Midbrain (tissue), 1 donor: ENCODE results near the gene SPAG6.

Experiments used
- DNase-seq: peaks from one replicate; lab custom pipeline; 2025; lab: John Stamatoyannopoulos, UW

The SPAG6 gene

DNA sequence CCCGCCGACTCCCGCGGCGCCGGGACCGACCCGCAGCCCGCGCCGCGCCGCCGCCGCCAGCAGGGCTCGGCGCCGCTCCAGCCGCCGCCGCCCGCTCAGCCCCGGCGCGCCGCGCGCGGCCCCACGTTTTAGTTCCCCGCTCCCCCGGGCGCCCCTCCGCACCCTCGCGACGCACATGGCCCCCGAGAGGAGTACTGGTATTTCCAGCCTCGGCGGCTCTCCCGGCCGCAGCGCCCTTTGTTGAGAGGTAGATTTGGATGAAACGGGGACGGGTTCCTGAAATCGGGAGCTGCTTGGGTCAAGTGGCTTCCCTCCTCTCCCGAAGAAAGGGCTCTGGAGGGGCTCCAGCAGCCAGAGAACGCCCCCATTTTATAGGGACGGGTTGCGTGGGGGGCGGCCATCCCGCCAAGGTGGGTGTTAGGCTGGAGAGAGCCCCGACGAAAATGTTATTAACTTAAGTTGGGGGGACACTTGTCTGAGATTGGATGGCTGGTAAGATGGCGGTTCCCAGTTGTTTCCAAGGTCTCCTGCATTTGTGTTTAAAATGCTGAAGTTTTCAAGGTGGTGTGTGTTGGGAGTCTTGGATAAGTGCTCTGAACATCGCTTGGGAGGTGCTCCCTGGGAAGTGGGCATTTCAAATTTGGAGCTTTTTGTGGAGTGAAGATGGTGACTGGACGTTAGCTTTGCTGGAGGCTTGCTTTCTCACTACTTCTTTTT lies 23.2 kb upstream of the SPAG6 start:
- DNase-seq = peak; percentile 52

DNA sequence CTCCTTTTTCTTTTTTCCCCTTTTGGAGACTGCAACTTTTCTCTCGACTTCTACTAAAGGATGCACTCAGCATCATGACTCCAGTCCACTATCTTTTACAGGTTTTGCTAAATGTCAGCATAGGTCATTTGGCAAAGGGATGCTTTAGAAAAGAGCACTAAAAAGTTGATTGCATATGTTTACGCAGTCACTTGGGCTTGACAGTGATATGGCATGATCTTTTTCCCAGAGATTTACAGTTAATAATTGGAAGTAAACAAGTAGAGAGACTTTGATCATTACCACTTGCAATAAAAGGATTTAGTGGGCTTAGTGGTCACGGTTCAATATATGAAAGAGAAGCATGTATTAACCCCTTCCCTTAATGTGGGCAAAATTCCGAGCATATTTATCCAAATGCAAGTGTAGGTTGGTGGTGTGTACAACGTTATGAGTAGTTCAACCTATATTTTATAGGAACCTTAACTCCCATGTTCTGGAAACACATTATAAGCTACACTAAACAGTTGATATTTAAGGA lies 22.6 kb upstream of the SPAG6 start:
- no peak for DNase-seq

DNA sequence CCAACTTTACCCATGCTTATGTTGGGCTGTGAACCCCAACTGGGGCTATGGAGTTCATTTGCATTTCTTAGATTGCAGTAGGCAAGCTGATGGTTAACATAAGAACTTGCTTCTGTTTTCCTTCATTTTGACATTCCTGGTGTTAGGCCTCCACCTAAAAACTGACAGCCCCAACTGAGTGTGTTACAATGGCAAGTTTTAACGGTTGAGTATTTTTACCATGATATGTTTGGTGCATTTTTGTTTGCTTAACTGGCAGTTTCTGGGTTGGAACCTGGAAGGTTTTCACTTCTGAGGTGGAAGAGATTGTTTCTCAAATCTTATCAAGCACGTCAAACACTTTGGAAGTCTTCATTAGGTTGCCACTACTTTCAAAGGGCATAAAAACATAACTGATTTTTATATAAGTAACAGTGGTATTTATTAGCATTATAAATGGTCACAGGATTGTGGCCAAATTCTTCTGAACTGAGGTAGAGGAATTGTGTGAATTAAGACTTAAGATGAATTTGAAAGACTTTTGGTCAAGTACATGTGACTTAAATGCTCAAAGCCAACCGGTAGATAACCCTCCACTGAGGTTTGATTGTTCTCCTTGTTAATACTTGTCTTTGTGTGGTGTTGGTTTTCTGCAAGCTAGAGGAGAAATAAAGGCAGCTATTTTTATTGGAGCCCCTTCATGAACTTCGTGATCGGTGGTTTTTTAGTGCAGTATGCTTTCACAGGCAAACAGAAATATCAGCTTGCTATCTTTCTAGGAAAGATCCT lies 21.6 kb upstream of the SPAG6 start:
- DNase-seq = no peak

DNA sequence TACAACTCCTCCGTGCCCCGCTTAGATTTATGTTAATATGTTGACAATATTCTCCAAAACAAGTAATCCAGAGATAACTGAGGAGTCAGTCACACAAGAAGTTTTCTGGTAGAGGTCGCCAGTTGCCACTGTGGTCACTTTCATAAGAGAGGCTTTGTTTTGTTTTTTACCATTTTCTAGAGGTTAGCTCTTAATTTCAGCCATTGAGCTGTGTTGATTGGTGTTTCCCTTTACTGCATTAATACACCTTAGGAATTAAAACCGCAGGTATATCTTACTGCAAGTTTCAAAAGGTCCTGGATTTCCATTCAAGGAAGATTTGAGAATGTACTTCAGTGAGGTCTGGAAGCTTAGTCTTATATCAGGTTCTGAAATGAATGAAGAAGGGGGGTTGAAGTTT lies 20.9 kb upstream of the SPAG6 start:
- no peak for DNase-seq

DNA sequence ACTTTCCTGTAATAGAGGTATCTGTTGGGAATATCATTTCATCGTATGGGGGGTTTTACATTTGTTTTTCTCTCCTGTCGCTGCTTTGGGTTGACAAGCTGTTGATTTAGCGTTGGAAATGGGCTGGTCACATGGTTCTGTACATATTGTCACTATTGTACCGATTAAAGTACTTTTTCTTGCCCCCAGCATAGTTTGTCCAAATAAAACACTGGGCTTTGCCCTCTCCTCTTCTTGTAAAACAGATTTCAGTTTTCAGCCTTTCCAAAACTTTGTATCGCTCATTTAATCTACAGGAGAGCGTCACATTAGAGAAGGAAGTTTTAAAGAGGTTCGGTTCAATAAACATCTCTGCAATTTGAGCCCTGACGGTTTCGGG lies 20.4 kb upstream of the SPAG6 start:
- no peak for DNase-seq

DNA sequence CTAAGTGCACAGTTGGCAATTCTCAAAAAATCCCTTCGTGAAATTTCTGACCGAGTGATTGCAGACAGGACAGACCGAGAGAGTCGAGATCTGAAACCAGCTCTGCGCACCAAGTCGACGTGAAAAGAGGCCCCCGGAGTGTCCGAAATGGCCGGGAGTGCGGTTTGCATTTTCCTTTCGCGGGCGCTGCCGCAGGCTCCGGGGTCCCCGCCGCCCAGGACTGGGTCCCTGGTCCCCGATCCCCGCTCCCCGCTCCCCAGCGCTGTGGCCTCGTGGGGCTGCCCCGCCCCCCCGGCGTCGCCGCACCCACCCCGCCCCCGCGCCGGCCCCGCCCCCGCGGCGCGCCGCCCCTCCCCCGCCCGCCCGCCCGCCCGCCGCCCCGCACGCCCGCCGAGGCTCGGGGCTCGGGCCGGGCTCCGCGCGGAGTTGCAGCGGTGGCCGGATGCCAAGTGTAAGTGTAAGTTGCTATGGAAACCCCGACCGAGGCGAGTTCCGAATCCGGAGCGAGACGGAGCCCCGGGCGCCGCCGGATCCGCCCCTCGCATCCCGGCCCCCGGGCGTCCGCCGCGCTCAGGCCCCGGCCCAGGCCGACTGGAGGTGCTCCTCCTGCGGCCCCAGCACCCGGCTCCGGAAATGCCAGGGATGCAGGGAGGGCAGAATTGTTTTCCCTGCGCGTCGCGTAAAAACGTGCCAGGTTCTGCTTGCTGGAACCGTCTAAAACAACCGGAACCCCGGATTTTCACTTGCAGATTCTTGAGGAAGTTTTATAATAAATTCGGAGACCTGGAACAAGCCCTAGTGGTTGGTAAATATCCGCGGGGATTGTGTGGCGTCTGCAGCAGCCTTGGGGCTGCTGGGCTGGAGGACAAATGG lies 19.8 kb upstream of the SPAG6 start:
- DNase-seq = peak; percentile 38

DNA sequence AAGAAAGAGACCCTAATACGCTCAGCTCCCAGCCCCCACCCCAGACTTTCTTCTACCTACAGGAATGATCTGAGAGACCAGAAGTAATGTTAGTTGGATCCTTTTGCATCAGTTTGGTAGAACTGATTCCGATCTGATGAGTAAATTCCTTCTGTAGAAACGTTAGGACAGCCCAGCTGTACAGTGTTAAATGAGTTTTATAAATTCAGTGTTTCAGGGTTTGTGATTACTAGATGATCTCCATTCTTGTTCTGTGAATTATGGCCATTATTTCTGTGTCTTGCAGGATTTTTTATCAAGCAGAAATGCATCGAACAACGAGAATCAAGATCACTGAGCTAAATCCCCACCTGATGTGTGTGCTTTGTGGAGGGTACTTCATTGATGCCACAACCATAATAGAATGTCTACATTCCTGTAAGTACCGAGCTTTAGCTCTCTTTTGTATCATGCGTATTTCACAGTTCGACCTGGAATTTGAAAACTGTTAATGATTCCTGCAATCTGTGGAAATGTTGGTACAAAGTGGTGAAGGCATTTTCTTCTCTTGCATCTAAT lies 19.1 kb upstream of the SPAG6 start:
- DNase-seq = no peak

DNA sequence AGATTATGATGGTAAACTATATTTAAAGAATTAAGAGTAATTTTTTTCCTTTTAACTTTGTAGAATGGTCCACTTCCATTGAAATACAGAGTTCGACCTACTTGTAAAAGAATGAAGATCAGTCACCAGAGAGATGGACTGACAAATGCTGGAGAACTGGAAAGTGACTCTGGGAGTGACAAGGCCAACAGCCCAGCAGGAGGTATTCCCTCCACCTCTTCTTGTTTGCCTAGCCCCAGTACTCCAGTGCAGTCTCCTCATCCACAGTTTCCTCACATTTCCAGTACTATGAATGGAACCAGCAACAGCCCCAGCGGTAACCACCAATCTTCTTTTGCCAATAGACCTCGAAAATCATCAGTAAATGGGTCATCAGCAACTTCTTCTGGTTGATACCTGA lies 16.1 kb upstream of the SPAG6 start:
- no peak for DNase-seq

DNA sequence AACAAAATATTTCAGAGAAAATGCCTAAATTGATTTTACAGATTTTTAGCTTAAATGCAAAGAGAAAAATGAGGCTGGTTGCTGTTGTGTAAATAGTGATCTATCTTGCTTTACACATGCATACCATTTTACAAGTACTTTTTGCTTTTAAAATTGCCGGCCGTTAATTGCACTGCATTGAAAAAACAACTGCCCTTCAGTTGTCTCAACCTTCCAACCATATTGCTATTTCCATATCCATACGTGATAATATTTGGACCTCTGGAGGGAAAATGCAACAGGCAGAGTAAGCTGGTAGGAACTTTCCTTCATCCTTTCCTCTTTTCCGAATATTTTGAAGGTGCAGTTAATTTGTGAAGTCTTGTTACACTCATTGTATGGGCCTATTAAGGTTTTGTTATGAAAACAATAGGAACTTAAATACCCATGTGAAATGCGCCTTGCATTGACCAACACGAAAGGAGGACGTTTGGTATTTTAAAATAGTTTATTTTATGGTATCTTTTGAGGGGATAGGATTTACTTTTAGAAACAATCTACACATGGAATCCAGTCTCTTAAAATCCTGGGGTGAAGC lies 13.1 kb upstream of the SPAG6 start:
- DNase-seq = no peak

DNA sequence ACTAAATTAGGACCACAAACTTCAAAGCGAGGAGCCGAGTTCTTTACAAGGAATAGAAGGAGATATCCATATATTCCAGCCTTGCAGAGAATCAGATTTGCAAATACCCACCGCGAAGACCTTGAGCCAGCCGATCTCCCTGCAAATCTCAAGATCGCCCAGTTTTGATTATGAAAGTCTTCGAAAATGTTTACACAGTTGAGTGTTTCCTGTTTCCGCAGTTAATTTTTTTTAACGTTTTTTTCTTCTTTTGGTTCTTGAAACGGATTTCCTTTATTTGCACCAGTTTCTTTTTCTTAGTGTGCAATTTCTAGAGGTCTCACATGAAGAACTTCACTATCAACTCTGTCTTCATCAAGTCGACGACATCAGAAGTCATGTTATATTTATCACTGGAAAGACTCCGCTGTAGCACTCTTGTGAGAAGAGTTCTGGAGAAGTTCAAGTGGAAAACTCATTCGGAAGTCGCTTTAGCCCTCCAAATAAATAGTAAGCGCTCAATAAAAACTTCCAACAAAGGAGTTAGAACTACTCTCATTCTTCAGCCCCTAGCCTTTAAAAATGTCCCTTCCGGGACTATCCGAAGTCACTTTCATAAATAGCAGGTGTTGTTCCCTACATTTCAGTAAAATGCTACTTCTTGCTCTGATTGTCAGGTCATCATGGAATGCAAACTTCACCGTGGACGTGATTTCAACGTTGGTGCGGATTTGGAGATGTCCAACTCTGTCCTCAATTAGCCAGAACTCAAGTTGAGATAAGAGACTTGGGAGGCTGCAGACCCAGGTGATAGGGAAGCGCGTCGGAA lies 11.9 kb upstream of the SPAG6 start:
- no peak for DNase-seq

DNA sequence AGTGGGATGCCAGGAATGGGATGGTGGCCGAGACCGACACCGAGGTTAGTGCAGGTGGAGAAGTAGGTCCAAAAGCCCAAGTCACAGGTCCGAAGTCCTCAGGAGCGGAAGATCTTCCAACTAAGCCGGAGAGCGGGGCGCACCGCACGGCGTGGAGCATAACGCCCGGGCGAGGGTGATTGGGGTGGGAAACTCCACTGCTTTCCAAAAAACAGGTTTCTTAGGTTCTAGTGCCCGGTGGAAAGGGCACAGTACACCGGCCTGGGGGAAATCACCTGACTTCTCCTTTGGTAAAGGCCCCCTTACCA lies 11.4 kb upstream of the SPAG6 start:
- DNase-seq = no peak

DNA sequence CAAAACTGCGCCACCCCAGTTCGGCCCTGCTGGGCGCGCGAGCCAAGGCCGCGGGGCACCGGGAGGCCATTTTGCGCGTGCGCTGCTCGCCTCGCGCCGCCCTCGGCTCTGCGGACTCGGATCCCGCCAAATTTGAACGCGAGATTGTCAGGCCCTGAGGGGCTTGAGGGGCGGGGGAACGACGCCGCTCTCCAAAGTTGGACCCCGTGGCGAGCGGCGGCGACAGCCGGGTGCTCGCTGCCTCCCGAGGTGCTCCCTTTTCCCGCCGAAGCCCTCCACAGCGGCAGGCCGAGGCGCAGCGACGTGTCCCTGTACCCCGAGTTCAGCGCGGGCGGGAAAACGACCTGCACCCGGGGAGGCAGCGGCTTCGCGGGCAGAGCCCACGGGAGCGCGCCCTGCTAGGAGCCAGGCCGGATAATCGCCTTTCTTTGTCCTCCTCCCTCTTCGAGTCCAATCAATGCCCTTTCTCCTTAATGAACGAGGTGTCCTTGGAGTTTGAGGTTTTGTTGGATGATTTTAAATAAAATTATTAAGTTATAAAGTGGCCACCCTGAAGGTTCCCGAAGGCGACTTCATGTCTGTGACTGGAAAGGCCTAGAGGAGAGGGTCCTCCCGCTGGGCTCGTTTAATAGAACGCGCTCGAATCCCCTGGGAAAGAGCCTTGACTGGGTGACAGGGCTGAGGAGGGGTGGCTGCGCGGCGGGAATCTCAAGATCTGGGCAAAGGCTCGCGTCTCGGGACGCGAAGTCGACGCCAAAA lies 10.7 kb upstream of the SPAG6 start:
- no peak for DNase-seq

DNA sequence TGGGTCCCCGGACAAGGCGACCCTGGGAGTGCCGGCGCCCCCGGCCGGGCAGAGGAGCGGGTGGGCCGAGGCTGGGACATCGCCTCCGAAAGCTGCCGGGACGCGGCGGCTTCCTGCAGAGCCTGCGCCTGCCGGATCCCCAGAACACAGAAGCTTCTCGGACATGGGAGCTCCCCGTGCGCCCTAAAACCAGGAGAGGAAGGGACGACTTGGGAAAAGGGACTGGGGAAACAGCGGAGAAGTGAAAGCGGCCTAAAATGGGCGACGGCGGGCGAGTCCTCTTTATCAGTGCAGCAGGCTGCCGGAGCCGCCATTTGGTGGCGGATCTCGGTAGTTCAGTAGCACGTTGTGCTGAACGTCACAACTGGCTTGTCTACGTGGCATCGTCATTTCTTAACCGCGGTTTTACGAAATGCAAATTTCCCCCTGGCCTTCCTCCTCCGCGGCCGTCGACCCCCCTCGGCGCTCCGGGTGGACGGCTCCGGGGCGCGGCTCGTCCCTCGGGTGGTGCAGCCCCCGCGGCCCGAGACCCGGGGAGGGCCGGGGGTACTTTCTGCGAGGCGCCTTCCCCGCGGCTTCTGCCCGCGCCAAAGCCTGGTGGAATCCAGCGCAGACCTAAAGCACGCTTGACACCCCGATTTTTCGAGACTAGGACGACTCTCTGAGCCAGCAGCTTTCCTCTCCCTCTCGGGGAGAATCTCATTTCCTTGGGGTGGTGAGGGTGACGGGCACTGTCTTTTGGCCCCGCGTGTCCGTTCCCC lies 9.9 kb upstream of the SPAG6 start:
- peak; percentile 66 for DNase-seq

DNA sequence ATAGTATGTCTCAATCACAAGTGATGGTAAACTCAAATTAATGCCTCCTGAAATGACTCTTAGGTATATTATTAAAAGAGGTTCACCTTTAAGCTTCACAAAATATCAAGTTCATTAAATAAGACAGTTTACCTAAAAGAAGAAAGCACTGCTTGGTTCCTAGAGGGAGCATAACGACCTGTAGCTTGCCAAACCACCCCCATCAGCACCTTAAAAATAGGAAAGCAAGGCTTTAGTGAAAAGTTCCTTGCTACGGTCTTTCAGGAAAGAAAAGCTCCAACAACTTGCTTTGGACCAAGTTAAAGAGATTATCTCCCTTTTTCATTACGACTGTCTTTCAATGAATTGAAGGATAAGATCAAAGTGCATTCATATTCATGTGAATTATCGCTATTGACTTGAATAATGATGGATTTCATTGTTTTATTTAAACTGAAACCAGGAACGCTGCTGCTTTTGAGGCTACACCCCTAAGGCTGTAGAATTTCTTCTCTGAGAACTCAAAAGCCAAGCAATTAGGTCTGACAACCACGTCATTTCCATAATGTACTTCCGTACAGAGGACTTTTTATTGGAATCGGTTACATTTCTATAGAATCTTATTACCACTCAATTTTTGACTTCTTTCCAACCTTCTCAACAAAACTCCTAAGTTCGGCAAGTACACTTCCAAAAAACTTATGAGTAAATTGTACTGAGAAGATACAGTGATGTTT lies 7.0 kb upstream of the SPAG6 start:
- no peak for DNase-seq

DNA sequence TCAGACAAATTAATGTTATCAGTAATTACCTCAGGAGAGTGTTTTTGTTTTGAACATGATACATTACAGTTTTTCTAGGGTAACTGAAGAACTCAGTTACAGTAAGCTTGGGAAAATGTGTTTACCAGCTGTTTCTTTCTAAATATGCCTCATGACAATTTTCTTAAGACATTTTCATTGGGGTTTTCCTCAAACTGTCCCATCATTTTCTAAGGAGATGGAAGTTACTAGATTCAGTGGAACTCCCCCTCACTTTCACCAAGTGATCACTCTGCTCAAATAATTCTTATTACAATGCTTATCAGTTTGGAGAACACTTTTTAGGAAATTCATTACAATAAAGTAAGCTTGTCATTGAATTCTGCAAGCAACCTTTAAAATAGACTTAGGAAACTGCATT lies 6.4 kb upstream of the SPAG6 start:
- DNase-seq = no peak

DNA sequence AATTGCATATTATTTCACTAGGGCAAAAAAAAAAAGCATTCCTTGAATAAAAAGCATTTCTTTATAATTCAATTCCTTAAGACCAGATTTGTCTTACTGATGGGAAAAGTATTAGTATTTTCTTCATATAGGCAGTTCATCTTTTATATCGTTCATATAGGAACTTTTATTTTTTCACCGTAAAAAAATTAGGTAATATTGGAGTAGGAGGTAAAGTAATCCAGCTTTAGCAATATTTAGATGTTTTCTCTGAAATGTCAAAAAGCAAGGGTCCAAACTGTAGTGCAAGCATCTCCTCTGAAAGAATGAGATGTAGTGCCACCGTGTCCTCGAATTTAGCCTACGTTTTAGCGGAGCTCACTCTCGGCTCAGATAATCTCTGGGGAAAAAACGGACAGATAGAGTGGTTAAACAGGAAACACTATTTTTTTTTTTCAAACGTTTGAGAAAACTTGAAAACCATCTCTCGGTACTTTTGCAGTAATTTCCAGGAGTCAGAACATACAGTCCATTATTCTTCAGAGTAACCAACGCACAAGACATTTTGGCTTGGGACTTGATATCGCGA lies 5.5 kb upstream of the SPAG6 start:
- DNase-seq = no peak

DNA sequence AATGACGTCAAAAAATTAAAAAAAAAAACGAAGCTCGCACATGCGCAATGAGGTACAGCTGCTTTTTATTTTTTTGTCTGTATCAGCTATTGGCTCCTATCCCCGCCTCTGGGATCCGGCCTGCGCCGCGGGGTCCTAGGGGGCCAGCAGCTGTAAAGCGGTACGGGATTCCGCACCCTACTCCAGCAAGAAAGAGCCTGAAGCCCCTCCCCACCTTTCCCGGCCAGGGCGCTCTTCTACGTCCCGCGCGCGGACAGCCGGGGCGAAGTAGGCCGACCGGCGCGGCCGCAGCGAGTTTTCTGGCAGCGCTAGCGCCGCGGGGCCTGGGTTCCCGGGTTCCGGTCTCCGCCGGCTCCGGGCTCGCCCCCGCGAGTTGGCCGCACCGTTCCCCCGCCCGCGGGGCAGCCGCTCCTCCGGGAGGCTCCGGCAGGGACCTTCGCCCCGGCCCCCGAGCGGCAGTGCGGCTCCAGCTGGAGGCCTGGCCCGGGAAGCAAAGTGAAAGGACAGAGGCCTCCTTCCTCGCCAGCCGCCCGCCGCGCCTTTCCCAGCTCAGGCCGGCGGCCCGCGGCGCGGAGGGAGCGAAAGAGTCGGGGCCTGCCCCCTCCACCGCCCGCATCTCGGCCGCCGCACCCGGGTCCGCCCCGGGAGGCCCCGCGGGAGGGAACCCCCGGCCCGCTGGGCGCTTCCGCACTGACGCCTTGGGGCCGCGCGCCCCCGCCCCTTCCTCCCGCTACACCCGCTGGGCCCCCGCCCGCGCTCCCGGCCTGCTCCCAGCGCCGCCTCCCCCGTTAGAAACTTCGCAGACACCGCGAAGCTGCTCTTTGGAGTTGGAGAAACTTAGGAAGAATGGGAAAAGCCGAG lies 4.7 kb upstream of the SPAG6 start:
- peak; percentile 74 for DNase-seq
